GM21786 (cell line): ENCODE results near the gene DBH.

Experiments used
- ATAC-seq: cut with Tn5 transposase; IDR thresholded peaks from one replicate; pipeline ENCODE4 v1.9.1; 2021; ENCODE audit not compliant: unreplicated experiment

DBH gene

GRCh38 chr9:133642708-133643361 lies 6.7 kb downstream of the DBH start:
- ATAC-seq: no peak

DNA sequence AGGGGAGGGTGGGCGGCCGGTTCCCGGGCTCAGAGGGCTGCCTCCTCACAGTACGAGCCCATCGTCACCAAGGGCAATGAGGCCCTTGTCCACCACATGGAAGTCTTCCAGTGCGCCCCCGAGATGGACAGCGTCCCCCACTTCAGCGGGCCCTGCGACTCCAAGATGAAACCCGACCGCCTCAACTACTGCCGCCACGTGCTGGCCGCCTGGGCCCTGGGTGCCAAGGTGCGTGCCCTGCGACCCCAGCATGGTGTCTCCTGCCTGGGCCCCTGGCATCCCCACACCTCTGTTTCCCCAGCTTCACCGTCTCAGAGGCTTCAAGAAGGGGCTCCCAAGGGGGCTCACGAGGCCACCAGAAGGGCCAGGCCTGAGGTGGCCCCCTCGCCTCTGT lies 7.2 kb downstream of the DBH start:
- ATAC-seq: no peak

DNA sequence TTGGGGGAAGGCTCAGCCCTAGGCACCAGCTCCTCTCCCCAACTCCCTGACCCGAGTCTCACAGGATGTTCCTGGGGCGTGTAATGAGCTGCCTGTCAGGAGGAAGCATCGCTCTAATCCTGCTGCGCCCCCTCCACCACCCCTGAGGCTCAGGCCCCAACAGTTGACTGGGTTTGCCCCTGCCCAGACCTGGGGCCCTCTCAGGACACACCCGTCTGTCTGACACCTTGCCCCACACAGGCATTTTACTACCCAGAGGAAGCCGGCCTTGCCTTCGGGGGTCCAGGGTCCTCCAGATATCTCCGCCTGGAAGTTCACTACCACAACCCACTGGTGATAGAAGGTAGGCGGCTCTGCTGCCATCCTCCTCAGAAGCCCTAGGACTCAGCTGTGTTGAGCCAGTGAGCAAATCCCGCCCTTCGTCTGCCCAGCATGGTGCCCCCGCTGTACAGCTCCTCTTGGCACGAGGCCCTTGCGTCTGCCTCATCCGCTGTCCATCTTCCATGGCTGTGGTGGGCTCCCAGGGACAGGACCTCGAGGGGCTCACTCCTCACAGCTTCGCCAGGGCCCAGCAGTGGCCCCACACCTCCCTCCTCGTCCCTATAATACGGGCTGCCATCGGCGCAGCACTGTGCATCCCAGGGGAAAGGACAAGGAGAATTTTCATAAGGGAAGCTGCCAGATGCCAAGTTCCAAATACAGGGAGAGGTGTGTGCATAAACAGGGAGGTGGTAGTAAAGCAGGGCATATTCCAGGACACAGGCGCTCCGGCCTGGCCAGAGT lies 8.0 kb downstream of the DBH start:
- no peak for ATAC-seq

GRCh38 chr9:133645021-133645765 lies 9.0 kb downstream of the DBH start:
- ATAC-seq: no peak

DNA sequence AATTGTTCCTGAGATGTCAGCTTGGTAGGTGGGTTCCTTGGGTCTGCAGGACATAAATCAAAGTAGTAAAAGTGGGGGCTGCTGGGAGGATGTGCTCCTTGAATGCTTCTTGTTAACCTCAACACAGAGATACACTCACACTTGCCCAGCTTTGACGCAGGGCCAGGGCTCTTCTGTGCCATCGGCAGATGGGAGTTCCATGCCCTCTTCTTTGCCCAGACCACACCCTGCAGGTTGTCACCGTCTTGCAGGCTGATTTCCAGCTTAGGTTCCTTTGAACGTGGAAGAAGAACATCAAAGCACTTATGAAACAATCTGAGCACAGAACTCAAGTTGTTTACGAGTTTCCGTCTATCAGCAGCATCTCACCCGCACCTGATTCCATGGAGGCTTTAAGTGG lies 11.0 kb downstream of the DBH start:
- no peak for ATAC-seq

- ATAC-seq: no peak
Measured at GRCh38 chr9:133647765-133648469, 11.8 kb downstream of the DBH start.

- no peak for ATAC-seq
Measured at GRCh38 chr9:133649194-133649593, 13.0 kb downstream of the DBH start.

DNA sequence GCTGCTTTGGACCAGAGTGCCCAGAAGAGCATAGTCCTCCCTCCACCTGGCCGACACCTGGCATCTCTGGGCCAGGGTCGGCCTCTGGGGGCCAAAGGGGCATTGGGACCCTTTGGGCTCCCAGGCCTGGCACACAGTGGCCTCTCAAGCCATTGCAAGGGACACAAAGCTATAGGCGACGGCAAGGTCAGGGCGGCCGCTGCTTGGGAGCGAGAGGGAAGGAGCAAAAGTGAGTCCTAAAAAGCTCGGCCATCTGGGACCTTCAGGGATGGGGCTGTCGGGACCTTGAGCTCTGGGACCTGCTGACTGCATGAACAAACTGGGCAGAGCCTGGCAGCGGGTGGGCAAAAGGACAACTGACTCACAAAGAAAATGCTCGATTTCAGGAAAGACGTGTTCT lies 13.9 kb downstream of the DBH start:
- no peak for ATAC-seq

- ATAC-seq: no peak
Measured at GRCh38 chr9:133653638-133654037, 17.5 kb downstream of the DBH start.

GRCh38 chr9:133654736-133655657 lies 18.8 kb downstream of the DBH start:
- no peak for ATAC-seq

DNA sequence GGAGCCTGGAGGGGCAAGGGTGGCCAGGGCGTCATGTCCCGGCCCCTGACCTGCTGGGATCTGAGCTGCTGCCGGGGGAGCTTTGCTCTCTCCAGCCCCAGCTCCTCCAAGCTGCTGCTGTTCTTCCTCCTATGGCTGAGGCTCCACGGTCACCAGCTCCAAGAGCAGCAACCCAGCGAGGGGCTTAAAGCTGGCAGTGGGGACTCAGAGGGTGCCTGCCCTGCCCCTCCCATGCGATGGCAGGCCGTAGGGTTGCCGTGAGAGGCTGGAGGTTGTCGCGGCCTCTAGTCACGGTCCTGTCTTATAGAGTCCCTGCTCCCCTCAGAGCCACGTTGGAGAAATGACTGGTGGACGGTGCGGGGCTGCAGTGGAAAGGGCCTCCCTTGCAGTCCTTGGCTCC lies 19.5 kb downstream of the DBH start:
- ATAC-seq: no peak

- no peak for ATAC-seq
Measured at GRCh38 chr9:133656211-133657119, 20.3 kb downstream of the DBH start.

DNA sequence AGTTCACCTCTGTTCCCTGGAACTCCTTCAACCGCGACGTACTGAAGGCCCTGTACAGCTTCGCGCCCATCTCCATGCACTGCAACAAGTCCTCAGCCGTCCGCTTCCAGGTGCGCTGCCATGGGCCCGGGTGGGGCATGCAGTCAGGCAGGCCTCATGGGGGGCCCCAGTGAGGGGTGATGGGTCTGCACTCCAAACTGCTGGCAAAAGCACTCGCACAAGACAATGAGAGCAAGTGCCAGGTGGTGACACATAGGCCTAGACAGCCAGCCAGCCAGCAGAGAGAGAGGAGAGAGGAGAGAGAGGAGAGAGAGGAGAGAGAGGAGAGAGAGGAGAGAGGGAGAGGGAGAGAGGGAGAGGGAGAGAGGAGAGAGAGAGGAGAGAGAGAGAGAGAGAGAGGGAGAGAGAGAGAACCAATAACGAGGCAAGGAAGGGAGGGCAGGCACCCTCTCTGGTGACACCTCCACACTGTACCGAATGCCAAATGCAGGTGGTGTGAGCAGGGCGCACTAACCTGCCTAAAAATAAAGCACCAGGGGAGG lies 21.0 kb downstream of the DBH start:
- no peak for ATAC-seq

GRCh38 chr9:133658442-133659431 lies 22.6 kb downstream of the DBH start:
- ATAC-seq: no peak

- no peak for ATAC-seq
Measured at GRCh38 chr9:133659516-133659915, 23.4 kb downstream of the DBH start.

GRCh38 chr9:133661846-133662540 lies 25.8 kb downstream of the DBH start:
- ATAC-seq: no peak
